Activated CD4-positive, CD25-positive, alpha-beta regulatory T cell treated with anti-CD3 and anti-CD28 coated beads, Interleukin-2, amount 50 U/mL, for 16 hours (primary cell): ENCODE results near the gene GPR15.
"Not testable (repeated sequence)": the region's sequence is repeated elsewhere in the genome, so short reads cannot be mapped to it uniquely, and the experiment has no call there.

Source experiments
- DNase-seq: peaks from one replicate; pipeline ENCODE4 v3.0.0-alpha.2; 2020; ENCODE audit warnings: low read depth, low spot score

Gene GPR15

DNA sequence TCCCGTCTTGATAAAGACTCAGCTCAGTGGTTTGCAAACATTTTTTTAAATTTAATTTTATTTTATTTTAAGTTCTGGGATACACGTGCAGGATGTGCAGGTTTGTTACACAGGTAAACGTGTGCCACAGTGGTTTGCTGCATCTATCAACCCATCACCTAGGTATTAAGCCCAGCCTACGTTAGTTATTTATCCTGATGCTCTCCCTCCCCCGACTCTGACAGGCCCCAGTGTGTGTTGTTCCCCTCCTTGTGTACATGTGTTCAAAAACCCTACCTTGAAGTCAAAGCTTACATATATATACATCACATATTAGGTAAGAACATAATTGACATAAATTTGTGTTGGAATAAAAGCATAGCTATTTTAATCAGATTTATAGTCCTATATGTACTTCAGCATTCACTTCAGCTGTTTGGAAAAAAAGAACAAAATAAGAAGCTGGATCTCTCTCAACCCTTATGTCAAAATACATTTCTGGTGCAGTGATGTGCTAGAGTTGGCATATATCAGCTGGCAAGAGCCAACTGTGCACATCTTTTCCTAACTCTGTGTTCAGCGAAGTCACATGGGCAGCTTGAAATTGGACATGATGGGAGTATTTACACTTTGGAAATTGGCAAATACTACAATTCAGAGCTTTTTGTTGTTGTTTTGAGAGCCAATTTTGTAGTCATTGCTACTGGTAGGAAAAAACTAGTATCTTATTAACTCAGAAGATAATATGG lies 26.5 kb downstream of the GPR15 start:
- DNase-seq: no peak

DNA sequence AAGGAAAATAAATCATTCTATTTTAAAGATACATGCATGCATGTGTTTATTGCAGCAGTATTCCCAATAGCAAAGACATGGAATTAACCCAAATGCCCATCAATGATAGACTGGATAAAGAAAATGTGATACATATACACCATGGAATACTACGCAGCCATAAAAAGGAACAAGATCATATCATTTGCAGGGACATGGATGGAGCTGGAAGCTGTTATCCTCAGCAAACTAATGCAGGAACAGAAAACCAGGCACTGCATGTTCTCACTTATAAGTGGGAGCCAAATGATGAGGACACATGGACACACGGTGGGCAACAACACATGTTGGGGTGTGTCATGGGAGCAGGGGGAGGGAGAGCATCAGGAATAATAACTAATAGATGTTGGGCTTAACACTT lies 28.0 kb downstream of the GPR15 start:
- DNase-seq: not testable (repeated sequence)

DNA sequence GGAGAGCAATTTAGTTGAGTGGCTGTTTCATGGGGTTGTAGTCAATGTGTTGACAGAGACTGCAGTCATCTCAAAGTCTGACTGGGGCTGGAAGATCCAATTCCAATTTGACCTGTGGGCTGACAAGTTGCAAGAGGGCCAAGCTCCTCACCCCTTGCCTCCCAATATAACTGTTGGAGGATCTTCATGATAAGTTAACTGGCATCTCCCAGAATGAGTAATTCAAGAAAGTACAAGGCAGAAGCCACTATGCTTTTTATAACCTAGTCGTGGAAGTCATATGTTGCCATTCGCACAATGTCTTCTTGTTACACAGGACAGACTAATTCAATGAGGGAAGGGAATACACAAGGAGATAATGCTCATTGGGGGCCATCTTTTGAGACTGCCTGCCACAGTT lies 29.1 kb downstream of the GPR15 start:
- no peak for DNase-seq

DNA sequence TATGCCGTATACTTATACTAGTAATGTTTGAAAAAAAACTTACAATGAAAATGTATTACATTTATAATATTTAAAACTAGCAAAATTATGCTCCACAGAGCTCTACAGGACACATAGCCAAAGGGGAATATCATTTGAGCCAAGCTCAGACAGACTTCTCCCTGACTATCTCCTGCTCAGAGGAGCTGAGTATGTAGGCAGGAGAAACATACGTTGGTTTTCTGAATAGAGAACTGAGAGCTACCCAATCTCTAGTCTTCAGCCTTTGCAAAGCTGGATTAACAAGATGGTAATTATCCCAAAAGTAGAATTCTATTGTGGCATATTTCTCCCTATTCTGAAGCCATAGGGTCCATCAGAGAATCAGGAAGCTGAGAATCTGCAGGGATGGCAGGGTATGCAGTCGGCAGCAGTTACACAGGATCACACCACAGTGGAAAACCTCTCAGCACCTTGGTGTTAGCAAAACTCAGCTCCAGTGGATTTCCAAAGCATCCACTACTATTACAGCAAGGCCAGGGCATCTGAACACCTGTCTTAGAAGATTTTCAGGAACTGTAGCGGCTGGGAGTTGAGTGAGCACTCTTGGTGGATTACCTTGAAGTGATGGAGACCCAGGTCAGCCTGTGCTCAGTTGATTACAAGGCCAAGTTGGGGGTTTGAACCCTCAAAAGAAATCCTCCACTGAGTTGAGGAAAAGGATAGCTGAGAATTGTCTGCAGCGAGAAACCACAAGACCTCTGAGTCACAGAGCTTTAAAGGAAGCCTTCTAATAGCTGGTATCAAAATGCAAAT lies 30.1 kb downstream of the GPR15 start:
- no peak for DNase-seq

DNA sequence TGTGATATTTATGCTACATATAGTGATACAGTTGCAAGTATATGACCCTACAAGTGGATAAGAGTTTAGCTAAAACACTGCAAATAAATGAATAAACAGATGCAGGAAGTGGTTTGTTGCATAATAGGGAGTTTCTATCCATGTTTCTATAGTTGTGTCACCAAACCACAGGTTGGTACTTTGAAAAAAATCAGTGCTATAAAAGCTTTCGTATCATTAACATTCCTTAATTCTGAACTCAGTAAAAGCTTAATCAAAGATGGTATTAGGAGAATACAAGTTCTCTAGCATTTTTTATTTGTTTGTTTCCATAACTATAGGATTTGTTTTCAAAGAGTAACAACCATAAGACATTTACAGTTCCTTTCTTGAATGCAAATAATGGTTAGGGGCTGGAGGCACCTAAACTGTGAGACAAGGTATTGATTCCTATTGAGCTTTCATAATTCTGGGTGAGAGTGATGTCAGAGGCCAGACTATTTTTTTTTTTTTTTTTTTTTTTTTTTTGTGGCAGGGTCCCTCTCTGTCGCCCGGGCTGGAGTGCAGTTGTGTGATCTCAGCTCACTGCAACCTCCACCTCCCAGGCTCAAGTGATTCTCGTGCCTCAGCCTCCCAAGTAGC lies 32.0 kb downstream of the GPR15 start:
- DNase-seq: no peak

DNA sequence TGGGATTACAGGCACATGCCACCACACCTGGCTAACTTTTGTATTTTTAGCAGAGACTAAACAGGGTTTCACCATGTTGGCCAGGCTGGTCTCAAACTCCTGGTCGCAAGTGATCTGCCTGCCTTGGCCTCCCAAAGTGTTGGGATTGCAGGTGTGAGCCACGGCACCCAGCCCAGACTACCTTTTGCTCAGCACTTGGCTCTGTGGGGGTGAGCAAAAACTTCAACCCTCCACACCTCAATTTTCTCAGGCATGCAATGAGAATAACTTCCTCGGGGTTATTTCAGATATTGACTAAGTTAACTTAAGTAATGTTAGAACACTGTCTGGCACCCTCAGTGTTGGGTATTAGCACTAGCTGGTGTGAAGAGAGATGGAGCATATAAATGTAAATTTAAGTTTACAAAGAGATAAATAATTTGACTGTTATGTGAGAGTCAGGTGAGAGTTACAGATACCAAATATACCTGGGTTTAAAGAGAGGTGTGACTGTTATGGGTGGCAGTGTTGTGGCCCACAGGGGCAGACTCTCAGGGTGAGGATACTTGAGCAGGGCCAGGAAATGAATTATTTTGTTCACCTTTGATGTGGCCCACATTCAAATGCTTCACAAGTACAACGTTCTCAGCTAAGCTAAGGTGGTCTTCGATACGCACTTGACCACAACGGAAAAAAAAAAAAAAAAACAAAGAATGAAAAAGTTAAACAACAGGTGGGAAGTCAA lies 32.7 kb downstream of the GPR15 start:
- DNase-seq: no peak

DNA sequence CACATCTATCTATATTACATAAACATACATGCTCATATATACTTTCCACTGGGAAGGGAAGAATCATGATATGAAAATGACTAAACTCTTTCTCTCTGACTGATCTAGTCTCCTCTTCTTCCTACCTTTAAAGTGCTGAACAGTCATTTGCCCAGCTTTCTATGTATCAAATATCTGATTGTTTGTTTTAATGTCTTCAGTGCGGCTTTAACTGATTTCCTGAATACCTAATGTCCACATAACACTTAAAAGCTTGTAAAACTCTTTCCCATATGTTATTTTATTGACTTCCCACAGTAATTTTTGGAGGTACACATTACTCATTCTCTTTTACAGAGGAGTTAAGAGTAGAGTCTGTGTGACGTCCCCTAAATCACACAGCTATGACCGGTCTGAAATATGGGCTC lies 33.5 kb downstream of the GPR15 start:
- no peak for DNase-seq

DNA sequence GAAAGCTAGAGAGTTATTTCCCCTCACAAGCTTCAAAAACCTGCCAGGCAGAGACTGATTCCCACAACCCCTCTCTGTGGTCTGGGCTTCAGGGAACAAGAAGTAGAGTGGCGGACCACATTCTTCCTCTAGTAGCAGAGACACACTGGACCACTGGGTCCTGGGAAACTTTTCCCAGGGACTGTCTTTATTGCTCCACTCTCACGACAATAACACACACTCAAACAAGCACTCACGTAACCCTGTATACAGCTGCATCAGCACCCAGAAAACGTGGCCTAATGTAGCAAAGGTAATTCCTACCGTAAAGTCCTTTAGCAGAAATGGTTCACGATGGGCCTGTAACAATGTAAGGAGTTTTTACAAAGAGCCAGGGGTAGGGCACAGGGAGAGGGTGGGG lies 34.1 kb downstream of the GPR15 start:
- DNase-seq: no peak

DNA sequence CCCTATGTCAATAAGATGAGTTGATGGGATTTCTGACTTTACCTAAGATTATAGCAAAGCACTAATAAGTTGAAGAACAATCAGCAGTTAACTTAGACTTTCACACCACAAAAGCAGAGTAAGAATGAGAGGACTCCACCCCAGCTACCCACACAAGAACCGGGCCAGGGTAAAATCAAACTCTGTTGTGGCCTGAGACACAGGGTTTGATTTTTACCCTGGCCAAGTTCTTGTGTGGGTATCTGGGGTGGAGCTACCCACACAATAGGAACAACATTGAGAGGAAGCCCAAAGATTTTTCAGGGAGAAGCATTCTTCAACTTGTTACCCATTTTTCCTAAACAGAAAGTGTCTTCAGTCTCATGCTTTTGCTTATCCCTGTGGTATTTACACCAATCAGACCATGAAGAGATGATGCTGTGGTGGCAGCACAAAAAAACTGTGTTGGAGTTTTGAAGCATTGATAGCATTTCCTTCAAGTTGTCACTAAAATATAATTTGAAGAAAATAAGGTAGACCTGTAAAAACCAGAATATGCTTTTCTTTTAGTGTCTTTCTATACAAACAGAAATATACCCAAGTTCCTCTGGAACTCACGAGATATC lies 36.0 kb downstream of the GPR15 start:
- DNase-seq: no peak

DNA sequence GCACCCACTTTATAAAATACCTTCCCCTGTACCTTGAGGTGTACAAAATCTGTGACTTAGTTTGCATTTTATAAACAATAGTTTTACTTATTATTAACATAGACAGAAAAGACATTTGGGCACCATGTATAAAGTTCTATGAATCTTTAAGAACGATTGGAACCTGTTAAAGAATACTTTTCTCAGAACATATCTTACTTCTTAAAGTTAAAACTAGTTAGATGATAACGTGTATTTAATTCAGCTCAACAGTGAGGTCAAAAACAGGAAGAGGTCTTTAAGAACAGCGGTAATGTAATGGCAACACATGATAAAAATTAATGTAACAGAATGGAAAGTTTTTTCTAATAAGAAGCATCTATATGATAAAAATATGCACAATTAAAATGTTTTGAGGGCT lies 36.6 kb downstream of the GPR15 start:
- no peak for DNase-seq

DNA sequence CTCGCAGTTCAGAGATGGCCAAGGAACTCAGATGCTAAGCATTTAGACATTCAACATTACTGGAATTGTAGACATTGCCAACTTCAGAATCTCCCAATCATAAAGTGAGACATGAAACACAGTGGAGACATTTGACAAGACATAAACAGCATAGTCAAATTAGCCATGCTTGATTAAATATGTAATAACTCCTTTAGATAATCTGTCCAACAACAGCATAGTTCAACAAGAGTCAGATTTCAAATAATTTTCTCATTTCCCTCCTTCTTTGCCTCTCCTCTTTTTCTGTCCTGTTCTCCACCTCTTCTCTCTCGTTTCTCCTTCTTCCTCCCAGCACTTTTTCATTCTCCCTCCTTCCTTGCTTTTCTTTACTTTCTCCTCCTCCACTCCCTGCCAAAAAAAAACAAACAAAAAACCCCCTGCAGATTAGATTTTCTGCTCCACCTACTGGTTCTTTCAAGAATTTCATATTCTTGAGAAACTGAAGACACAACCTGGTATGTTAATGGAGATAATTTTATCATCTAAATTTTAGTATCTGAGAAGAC lies 41.5 kb downstream of the GPR15 start:
- no peak for DNase-seq

DNA sequence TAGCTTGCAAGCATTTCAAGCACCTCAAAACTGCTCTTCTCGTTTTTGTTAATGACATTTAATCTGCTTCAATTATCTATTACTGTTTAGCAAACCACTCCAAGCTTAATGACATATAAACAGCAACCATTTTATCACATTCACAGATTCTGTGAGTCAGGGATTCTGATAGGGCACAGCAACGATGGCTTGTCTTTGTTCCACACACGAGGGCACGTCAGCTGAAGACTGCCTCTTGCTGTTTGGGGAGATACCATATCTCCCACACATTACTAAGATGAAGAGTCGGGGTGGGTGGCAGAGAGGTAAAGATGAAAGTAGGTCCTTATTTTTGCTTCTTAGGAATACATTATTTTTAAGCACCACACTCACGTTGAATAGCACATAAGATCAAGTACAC lies 42.4 kb downstream of the GPR15 start:
- no peak for DNase-seq

DNA sequence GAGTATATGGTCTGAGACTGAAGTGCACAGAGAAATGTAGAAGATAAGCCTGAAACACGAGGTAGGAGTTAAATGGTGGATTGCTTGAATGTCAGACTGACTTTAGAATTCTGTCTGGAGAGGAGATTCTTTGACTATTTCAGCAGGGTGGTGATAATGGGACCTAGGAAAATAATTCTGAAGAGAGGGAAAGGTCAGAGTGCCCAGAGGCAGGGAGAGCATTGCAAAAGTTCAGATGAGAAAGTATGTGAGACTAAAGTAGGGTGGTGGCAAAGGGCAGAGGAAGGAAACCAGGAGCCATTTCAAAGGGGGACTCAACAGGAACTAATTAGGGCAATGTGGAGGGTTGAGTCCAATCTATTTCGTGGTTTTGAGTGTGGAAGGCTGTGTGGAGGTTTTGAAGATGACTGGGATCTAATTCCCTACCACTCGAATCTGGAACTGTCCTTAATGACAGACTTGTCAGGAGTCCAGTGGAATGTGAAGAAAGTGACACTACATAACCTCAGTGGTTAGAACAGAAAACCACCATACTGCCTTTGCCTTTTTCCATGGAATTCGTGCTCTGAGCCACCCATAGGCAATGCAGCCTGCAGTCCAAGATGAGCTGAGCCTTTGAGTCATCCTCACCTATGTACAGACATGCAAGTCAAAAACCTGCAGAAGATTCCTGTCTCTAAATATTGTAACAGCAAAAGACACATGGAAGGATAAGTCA lies 45.6 kb downstream of the GPR15 start:
- no peak for DNase-seq

DNA sequence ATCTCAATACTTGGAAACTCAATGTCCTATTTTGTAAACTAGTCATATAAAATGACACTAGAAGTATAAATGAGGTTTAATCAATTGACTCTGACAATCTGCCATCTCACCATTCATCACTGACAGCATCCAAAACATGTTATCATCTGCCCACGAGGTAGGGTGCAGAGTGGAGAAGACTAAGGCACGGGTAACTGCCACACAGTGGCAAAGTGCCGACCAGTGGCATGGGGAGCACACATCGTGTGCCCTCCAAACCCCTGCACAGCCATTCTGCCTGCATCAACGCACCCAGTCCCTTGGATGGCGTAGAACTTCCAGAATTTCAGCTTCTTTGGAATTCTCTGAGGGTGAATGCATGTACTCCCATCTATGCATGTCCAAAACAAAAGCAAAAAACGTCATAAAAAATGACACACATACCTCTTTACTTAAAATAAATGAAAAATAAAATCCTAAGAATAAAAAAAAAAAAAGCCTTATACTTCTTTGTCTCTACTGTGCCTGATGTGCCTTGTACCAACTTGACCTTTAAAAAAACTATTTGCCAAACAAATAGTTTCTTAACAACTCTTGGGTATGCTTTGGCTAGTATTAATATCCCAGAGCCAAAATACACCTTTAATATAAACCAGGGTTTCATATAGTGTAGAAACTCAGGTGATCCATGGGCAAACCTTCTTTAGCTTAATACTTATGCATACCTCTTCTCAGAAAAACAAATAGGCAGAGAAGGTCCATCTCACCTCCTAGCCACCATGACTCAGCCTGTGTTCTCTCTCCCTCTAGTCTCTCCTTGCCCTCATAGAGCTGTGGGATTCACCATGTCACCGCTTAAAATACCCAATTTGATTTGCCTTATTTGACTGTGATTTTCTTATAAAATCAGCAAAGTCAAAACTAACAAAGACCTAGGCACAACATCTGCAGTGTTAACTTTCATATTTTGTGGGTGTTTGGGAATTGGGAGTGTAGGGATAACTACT lies 48.9 kb downstream of the GPR15 start:
- DNase-seq: no peak

DNA sequence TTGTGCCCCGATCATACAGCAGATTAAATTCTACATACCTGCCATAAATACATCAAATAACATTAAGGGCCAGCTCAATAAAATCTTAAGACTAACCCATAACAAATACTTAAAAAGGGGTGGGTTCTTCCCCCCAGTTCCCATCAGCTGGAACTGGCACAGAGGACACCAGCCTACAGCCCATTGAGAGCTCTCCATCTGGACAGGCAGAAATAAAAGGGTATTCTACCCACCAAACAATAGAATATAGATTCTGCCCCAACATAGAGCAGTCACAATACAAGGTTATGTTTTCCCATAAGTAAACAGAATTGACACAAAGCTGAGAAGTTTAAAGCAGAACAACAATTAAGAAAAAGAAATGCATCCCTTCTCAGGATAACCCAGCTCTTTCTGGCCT lies 49.7 kb downstream of the GPR15 start:
- no peak for DNase-seq

DNA sequence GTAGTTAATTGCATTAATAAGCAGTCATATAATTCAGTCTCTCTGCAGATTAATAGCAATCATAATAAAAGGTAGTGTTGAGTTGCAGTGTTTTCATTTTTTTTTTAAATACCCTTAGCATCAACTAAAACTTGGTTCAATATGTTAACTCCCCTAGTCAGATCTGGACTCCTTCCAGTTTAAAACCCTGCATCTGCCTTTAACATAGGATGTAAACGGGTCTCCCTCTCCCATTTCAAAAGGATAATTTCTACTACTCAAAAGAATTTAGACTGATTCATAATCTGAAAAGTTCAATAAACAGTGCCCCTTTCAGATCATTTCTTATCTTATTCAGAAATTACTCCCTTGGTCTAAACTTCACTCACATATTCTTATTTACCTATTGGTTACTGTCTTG lies 50.3 kb downstream of the GPR15 start:
- no peak for DNase-seq

DNA sequence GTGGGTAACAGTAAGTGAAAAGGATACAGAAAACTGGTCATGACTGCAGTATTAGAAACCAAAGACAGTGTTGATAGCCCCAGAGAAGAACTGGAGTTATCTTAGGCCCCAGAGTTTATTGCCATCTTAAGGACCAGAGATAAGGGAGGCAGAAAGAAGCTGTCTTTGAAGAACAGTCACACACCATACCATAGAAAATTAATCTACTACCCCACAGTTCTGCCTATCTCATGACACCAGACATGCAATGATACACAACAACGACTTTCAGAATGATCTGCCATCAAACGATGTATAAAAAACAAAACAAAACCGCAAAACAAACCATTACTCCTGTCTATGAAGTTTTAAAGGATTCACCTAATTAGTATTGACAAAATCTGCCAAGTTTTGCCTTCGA lies 52.0 kb downstream of the GPR15 start:
- DNase-seq: no peak
